Right lobe of liver (tissue), 4 donors: ENCODE measurements around the gene GPR176.

ENCODE experiments used
- CTCF ChIP-seq, 4 donors: fragments of 200-600 bp in 3 of 4; fragments of 450-650 bp in 1 of 4; IDR thresholded peaks; one replicate each; pipeline versions ENCODE4 v1.5.1 to v1.8.0; 2016 to 2022; ENCODE audit warnings: antibody characterized with exemption in 4 of 4, mild to moderate bottlenecking in 2 of 4
- POLR2A ChIP-seq: fragments of 450-650 bp; IDR thresholded peaks from one replicate; pipeline ENCODE4 v1.6.1; 2017; ENCODE audit warnings: antibody characterized with exemption, mild to moderate bottlenecking
- donor health status: DM: no; HTN: no; CAD: no.
- donor health status: DM: no; HTN: no; CAD: no.
- donor health status: DM: no; HTN: yes; CAD: no.

DNA sequence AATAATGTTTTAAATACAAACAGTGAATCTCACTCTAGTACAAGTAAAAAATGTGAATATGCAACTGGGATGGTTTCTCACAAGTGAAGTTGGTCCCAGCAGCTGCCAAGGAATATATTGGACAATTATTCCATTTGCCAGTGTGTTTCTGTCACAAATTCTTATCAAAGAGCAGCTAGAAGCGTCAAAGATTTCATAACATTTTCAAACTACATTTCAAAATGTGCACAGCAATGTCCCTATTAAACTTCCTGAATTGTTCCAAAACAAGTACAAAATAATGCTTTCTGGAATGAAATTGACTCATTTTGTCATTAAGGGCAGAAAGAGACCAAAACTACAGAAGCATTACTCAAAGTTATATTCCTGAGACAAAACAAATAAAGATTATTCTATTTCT is 38.3 kb downstream of the GPR176 start:
- TF ChIP-seq CTCF (IDR thresholded peaks at IDR 0.05) (no peak), POLR2A (no peak)
